NCI-H526 treated with DMSO at 0.1 percent for 48 hours (cell line): ENCODE results near the gene AMHR2.

Experiments used
- DNase-seq: peaks from one replicate; lab custom pipeline; 2025; lab: John Stamatoyannopoulos, UW

AMHR2 gene

DNA sequence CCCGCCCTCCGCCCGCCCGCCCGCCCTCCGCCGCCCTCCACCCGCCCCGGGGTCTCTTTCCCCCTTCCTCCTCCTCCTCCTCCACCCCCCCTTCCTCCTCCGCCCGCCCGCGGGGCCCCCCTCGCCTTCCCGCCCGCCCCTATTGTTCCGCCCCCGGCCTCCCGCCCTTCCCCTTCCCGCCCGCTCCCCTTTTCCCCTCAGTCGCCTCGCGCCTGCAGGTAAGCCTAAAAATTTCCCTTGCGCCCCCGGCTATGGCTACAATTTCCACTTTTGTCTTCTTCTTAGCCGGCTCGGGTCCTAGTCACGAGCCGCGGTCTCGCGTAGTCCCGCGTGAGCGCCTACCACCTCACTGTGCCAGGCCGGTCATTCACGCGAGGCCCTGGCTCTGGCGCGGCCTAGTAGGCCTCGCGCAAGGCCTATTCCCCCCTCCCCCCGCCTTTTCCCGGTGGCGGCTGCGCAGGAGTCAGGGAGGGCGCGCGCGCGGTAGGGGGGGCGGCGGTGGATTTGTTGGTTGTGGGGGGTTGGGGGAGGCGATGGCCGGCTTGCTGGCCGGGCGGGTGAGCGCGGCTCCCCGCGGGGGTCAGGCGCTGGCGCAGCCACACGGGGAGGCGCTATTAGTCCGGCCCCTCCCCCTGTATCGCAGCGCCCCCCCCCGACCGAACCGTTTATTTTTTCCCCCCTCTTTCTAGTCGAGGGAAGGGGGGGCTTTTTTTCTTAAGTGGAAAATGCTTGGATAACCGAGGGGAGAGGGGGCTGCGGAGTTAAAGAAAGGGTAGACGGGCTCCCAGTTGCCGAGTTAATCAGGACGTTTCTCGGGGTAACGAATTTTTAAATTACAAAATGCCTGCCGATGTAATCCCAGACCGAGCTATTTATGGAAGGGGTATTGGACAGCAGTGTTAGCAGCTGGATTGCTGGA lies 28.8 kb downstream of the AMHR2 start:
- peak; percentile 33 for DNase-seq

DNA sequence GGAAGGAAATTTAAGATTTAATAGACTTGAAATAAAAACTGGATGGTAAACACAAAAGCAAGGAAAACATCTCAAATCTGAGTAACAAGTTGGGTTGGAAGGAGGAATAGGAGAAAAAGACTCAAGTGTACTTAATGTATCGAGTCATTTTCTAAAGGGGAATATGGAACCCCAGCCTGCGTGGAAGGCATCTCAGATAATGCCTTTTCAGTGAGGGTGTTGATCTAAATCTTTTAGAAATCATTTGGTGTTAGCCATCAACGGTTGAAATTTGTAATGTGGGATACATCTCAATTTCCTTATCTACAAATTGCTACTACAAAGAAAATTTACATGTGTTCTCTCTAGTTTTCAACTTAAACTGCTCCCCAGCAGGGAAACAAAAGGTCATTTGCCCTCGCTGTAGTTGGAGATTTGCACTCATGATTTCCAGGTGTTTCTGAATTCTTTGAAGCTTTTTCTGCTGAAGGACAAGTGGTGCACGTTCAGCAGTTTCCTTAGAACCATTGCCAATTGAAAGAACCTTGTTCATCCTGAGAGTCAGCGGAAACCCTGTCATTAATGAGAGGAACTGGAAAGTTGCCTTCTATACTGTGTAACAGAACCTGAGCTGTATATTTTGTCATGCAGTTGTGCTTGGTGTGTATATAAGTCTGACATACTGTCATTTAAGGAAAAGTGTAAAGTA lies 30.4 kb downstream of the AMHR2 start:
- no peak for DNase-seq

DNA sequence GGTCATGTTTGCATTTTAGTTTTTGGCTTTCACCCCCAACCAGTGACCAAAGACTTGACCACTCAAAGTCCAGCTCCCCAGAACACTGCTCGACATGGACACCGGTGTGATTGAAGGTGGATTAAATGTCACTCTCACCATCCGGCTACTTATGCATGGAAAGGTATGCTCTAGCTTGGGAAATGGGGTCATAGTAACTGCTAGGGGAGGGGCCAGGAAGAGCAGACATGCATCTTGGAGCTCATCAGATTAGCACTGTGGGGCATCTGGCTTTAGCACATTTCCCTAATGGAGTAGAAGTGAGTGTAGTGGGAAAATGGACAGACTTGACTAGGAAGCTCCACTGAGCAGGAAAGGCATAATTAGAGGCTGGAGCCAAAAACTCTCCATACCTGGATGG lies 31.1 kb downstream of the AMHR2 start:
- no peak for DNase-seq

DNA sequence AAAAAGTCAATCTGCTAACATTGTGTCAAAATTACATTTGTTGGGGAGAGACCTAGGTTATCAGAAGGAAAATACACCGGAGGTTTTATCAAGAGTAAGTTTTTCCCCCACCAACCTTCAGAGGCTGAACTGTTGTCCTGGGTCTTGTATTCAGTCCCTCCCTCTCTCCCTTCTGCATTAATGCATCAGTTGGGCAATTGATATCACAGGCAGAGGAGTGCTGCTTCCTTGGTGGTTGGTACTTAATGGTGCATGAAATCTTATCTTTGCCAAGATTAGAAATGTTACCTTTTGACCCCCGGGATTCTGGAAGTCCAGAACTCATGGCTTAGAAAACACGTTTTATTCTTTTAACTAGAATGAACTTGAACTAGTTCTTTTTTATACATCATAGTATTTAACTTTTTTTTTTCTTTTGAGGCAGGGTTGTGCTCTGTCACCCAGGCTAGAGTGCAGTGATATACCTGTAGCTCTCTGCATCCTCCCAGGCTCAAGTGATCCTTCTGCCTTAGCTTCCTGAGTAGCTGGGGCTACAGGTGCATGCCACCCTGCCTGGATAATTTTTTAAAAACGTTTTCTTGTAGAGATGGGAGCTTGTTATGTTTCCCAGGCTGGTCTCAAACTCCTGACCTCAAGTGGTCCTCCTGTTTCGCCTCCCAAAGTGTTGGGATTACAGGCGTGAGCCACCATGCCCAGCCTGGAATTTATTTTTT lies 33.2 kb downstream of the AMHR2 start:
- DNase-seq: no peak

DNA sequence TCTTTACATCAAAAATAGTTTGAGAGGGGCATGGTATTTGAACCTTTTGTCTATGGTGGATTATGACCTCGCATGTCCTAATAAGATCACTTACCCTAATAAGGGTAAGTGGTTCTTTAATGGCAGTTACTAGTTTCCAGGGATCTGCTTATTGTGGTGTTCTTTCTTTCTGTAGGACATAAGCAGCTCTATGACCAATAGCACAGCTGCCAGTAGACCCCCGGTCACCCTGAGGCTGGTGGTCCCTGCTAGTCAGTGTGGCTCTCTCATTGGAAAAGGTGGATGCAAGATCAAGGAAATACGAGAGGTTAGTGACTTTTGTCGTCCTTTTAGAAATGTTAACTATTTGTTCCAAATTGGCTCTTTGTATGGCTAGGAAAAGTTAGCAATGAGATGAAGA lies 35.4 kb downstream of the AMHR2 start:
- DNase-seq: no peak

DNA sequence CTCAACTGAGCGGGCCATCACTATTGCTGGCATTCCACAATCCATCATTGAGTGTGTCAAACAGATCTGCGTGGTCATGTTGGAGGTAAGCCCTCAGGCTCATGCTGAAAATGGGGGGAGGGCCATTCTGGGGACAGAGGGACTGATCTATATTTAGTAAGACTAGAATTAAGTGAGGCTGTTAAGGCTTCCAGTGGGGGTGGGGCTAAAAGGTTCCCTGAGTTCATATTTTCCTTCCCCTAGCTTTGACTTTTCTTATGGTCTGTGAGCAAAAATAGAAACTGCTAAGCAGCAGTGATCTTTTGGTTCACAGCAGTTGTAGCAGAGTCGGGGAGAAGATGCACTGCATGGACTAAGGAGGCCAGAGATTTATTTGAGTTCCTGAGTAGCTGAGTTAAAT lies 37.4 kb downstream of the AMHR2 start:
- DNase-seq: no peak

DNA sequence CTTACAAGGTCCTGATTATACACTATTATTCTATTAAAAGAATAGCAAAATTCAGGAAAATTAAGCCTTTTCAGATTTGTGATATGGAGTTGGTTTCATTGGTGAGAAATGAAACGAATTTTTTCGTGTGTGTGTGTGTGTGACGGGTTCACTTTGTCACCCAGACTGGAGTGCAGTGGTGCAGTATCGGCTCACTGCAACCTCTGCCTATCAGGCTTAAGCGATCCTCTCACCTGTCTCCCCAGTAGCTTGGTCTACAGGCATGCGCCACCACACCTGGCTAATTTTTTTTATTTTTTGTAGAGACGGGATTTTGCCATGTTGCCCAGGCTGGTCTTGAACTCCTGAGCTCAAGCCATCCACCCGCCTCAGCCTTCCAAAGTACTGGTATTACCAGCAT lies 37.9 kb downstream of the AMHR2 start:
- no peak for DNase-seq

DNA sequence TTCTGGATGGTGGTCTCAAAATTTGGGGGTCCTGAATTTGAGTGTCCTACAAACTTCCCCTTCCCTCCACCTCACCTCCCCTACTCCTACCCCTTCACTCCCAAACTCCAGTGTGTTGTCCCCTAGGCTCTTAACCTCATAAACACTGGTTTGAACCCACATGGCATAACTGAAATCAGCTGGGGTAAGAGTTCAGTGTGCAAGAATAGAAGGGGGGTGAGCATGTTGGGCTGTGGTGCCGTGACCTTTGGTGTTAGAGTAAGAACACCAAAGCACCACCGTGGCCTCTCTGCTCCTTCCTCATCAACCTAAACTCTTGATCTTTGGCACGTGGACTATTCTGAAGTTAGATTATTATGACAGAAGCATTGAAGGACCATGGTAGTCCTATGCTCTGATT lies 39.3 kb downstream of the AMHR2 start:
- no peak for DNase-seq

DNA sequence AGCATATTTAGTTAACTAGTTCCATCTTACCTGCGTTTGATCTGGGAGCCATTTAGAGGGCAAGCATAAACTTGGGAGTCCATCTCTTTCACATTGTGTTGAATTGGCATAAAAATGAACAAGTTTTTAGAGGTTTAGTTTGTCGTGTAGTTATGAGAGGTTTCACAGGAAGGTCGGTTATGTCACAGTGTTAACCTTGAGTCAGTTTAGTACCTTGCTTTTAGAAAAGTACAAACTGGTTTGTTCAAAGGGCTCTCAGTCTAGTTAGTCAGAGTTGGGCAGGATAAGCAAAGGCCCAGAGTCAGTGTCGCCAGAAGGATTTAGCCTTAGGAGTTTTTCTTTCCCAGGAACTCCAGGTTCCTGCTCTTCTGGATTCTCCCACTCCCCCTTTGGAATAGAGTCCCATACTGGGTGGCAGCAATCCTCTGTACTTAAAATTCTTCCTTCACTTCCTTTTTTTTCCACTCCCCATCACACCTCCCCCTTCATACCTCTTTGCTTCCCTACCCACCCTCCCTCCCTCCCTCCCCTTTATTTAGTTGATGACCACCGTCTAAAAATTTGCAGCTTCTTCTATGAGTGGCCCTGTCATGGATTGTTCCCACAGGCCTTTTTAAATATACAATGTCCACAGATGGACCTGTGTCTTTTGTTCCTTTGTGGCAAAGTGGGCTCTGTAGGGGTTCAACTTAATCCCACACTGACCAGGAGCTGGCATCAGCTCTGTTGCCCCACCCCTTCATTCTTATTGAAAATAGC lies 40.3 kb downstream of the AMHR2 start:
- no peak for DNase-seq

DNA sequence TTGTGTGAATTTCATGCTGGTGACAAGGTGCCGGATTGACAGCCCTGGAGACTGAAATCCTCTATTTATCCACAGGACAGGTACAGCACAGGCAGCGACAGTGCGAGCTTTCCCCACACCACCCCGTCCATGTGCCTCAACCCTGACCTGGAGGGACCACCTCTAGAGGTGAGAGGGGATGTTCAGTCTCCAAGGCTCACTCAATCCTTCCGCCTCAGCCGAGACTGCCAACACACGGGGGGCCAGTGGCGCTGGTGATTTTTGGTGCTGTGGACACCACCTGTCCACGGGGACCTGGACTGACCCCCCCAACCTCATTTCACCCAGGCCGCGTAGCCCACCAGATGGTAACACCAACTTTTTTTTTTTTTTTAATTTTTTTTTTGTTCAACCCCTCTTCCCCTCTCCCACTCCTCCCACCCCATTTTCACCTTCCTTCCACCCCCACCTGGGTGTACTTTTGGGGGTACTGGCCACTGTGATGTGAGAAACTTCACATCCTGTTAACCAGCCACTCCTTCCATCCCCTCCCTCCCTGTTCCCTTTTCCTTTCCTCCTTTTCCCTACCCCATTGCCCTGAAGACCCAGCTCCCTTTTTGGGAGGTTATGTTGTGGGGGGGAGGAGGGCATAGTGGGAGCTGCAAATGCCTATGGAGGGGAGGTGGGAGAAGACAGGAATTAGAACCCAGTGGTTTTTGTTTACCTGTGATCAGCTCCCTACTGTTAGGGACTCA lies 41.2 kb downstream of the AMHR2 start:
- DNase-seq: no peak

DNA sequence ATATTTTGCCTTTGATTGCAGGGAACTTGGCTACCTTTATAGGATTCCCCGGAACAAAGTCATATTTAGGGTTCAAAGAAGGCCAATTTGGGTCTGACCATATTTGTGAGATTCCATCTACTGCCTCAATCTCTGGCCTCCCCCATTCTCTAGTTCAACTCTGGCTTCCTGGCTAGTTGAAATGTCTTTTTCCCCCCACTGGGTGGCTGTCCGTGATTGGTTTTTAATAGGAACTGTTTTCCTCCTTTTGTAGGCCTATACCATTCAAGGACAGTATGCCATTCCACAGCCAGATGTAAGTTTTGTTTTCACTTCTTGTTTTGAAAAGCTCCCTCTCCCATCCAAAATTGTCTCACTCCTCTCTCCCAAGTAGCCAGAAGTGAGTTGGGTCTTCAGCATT lies 42.0 kb downstream of the AMHR2 start:
- DNase-seq: no peak

DNA sequence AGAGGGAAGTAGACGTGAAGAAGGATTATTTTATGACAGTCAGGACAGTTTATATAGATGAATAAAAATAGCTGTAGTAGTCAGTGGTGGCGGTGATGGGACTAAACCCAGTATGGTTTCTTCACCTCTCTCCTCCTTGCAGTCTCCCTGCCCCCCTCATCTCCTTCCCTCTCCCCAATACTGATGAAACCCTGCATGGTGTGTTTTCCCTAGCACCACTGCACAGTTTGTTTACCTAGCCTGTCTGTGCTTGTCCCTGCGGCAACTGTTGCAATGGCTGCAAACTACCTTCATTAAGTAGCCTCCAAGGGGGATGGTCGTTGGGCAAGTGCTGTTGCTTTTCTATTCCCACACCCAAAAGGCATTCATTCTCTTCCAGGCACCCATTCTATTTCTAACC lies 43.0 kb downstream of the AMHR2 start:
- DNase-seq: no peak

DNA sequence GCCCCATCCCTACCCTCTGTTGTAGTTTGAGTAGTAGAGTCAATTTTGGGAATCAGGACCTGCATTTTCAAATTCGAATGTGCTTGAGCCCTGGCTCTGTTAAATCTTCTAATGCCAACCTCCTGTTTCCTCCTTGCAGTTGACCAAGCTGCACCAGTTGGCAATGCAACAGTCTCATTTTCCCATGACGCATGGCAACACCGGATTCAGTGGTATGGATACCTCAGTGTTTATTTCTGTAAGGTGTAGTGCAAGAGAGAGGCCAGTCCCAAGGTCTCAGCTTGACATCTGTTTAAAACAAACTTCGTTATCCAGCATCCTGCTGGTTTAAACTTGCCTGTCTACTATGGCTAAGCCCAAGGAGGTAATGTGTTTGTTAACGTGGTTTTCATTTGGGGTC lies 43.4 kb downstream of the AMHR2 start:
- DNase-seq: no peak

DNA sequence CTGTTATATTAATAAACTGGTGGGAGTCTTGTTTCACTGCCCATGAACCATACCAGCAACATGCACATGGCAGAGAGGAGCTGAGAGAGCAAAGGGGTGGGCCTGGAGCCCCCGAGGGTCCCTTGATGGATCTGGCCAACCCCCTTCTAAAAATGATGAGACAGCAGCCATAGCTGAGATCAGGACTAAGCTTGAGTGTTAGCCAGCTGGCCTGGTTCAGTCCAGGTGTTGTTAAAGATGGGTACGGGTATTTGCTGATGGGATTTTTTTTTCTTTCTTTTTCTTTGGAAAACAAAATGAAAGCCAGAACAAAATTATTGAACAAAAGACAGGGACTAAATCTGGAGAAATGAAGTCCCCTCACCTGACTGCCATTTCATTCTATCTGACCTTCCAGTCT lies 44.2 kb downstream of the AMHR2 start:
- no peak for DNase-seq

DNA sequence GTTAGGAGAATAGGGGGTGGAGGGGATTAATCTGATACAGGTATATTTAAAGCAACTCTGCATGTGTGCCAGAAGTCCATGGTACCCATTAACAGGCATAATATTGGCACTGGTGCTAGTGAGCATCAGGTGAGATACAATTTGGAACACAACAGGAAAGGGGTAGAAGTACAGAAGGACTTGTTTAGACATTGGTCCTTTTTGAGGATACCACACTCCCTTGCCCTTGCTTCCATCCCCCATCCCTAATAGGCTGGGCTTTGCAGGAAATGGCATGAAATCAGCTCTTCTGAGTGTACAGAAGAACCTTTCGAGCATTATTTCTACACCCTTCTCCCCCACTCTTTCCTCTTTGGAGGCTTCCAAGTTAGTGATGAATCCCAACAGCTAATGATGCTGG lies 44.6 kb downstream of the AMHR2 start:
- DNase-seq: no peak

DNA sequence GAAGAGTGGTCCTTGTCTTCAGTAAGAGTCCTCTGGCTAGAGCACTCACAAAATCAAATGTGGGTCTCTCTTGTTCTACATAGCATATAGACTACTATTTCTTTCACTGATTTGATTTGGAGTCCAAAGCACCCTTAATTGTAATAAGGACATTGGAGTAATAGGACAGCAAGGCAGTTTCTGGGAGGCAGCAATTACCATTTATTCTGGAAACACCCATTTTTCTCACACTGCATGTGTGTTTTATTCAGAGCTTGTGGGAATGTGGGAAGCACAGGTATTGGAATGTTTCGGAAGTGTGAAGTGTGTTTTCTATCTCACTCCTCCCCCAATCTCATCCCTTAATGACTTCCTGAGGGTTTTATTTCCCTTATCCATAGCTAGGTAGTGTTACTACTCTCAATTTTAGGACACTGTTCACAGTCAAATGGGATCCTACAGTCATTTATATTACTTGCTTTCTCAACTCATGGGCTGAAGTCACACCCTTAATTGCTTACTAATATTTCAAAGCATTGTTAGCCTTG lies 48.5 kb downstream of the AMHR2 start:
- DNase-seq: no peak

DNA sequence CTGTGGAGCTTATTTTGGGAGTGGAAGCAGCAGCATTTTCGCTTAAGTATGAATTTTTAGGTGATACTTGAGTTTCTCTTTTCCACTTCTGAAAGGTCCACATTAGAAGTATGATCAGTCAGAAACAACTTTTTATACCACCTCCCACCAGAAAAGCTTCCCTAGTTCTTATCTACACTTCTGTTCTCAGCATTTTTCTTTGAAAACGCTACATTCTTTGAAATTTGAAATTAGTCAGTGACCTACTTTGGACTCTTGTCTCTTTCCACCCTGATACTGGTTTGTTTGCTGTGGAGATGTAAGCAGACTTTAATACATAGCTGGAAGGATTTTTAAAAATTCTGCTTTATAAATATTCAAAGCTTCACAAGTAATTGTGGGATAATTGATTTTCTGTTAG lies 50.4 kb downstream of the AMHR2 start:
- DNase-seq: no peak

DNA sequence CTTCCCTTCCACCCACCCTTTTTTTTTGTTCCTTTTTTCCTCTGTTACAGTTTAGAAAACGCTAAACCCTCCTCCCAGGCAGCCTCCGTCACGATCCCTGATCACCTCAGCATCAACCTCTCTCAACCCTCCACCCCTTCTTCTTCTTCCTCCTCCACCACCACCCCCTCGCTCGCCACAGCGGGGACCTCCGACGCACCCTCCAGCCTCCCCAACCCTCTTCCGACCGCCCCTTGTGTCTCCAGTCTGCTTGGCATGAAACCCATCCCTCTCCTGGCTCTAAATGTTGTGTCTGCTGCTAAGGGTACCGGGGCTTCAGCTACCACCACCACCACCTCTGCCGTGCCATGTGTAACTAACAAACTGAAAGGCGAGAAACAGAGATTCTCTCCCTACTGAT lies 51.2 kb downstream of the AMHR2 start:
- no peak for DNase-seq

DNA sequence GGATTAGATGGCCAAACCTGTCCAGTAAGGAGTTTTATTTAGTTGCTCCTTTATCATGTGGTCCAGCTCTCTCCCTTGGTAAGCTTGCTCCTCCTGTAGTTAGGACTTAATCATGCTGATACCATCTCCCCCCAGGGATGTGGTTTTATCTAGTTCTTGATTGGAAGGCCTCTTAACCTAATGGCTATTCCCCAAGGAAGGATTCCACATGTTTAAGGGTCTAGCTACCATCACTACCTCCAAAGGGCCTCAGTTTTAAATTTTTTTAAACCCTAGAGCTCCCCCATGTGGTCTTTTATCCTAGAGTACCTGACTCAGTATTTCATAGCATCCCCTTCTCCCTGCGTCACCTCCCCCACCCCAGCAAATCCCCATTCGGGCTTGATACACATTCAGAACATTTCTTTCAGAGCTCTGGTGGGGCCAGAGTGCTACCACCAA lies 53.1 kb downstream of the AMHR2 start:
- DNase-seq: no peak

DNA sequence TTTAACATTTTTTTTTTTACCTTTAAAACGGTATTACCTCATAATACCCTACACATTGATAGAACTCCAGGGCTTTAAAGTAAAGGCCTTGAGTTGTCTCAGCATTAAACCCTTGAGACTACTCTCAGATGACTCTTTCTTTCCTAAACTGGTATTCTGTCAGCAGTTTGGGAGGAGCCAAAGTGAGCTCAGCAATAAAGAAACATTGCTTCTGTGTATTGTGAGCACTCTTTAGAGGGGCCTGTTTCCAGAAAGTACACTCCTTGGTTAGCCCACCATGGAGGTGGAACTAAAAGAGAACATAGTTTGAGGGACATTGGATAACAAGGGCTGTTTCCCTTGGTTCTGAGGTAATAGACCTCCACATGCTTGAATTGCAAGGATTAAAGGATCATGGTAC lies 55.2 kb downstream of the AMHR2 start:
- no peak for DNase-seq

DNA sequence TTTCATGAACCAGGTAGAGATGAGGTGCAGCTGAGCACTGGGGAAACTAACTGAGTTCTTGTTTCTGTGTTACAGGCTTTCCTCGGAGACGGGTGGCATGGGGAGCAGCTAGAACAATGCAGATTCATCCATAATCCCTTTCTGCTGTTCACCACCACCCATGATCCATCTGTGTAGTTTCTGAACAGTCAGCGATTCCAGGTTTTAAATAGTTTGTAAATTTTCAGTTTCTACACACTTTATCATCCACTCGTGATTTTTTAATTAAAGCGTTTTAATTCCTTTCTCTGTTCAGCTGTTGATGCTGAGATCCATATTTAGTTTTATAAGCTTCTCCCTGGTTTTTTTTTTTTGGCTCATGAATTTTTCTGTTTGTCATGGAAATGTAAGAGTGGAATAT lies 55.7 kb downstream of the AMHR2 start:
- no peak for DNase-seq
